Omental fat pad (tissue), 4 donors: ENCODE data around the gene POU4F1. TPM values are rescaled to one million over a fixed set of nuclear protein-coding genes. Genes with fewer than 3 reads are reported as not detected.

Experiments used
- ATAC-seq: fragments of 150-250 bp; one replicate; pipeline ENCODE4 v1.9.1; 2016; ENCODE audit warnings: mild to moderate bottlenecking, moderate library complexity; ENCODE audit not compliant: low FRiP score
- DNase-seq: peaks from one replicate; pipeline ENCODE4 v3.0.0-alpha.2; 2019; ENCODE audit warnings: low spot score
- CTCF ChIP-seq, 3 donors: fragments of 450-650 bp; IDR thresholded peaks; one replicate each; pipeline ENCODE4 v1.5.1; 2016 to 2017; ENCODE audit warnings: antibody characterized with exemption in 3 of 3, mild to moderate bottlenecking in 3 of 3, moderate library complexity in 2 of 3
- total RNA-seq, 4 donors: library from RNA; depleted of rRNA; stranded (reverse); fragments of >200 nt; gene quantifications; one replicate each; pipeline ENCODE4 v1.1.0, GENCODE V29; 2016

The POU4F1 gene
- total RNA-seq, 4 donors from 2014 or later = not detected

- no peak for DNase-seq
- TF ChIP-seq CTCF (IDR thresholded peaks at IDR 0.05) = no peak
- no peak for ATAC-seq
Observed at GRCh38 chr13:78611040-78611439, 7.7 kb upstream of the POU4F1 start.

DNA sequence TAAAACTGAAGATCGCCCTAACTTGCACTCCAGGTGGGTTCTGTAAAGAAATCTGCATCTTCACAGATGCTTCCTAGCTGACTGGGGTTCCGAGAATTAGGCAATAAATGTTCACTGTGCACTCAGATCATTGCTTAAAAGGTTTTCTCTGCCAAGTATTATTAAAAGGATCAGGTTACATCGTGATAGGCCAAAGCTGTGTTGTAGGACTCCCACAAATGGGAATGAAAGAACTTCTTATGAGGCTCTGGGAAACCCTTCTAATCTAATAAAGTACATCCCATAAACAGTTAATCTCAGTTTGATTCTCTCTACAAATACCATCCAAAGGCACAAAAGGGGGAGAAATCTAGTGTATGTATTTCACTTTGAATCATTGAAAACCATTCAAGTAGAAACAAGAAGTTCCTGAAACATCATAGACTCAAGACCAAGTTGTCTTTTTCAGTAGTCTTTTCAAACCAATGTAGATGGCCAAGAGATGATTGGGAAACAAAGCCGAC, 7.1 kb upstream of the POU4F1 start:
- DNase-seq (no peak), ATAC-seq (no peak)

GRCh38 chr13:78609464-78610205, 6.3 kb upstream of the POU4F1 start:
- no peak for DNase-seq
- no peak for TF ChIP-seq CTCF (IDR thresholded peaks at IDR 0.05)
- no peak for ATAC-seq

More for the DNA sequence above, 7.1 kb upstream of the POU4F1 start:
- TF ChIP-seq CTCF (IDR thresholded peaks at IDR 0.05) = no peak

- no peak for TF ChIP-seq CTCF (IDR thresholded peaks at IDR 0.05)
- ATAC-seq (no peak), DNase-seq (no peak)
Observed at GRCh38 chr13:78608688-78609463, 5.5 kb upstream of the POU4F1 start.

DNA sequence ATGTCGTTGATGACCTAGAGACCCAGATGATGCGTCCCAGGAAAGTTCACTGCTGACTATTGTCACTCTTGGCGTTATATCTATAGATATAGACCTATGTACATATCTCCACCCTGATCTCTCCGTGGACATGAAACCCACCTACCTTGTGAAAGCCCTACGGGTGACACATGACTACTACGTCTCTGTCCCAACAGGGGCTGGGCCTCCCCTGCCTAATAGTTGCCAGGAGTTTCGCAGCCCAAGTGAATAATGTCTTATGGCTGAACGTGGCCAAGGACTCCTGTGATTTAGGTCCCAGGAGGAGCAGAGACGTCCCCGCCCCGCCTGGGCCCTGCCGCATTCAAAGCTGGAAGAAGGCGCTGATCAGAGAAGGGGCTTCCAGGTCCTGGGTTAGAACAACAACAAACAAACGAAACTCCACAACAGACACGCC, 4.9 kb upstream of the POU4F1 start:
- DNase-seq (no peak), ATAC-seq (no peak)
- TF ChIP-seq CTCF (IDR thresholded peaks at IDR 0.05) = no peak

DNA sequence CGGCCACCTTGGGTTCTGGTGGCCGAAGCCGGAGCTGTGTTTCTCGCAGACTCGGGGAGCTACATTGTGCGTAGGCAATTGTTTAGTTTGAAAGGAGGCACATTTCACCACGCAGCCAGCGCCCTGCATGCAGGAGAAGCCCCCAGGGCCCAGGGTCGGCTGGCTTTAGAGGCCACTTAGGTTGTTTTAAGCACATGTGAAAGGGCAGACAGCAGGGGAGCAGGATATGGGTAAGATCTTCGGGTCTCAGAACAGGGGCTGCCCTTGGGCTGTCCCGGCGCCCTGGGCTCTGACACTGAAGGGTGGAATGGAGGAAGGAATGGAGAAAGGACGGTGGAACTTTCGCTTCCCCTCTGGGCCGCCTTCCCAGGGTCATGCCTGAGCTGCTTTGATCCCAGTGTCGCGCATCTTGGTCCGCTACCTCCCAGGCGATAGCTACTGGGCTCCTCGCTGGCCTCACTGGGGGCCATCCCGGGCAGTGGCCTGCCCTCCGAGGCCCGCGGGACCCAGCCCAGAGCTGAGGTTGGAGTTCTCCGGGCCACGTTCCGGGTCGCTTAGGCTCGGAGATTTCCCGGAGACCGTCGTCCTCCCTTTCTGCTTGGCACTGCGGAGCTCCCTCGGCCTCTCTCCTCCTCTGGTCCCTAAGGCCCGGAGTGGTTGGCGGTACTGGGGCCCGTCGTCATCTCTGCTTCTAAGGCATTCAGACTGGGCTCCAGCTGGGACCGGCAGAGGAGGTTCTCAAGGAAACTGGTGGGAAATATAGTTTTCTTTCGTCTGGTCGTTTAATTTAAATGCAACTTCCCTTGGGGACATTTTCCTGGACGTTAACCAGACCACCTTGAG, 4.3 kb upstream of the POU4F1 start:
- TF ChIP-seq CTCF (IDR thresholded peaks at IDR 0.05) = no peak
- DNase-seq (no peak), ATAC-seq (no peak)
